ENCODE data around the gene SNRPB2.

SNRPB2 gene

GRCh38 chr20:16729565-16730460 is at the start of gene SNRPB2:
SNRPB2 (plus strand) TSS chr20:16730026; CDS start chr20:16731703, 1,677 bp downstream.
- peak; percentile 81 for DNase-seq

- no peak for DNase-seq
These were observed 45.4 kb upstream of the SNRPB2 start for GRCh38 chr20:16684416-16684815.

- DNase-seq = no peak
These were observed 39.9 kb upstream of the SNRPB2 start for GRCh38 chr20:16689906-16690305.

- DNase-seq = no peak
These were observed 38.4 kb upstream of the SNRPB2 start for GRCh38 chr20:16691381-16691780.

GRCh38 chr20:16692009-16692408 is 37.8 kb upstream of the SNRPB2 start:
- DNase-seq = no peak

- DNase-seq = no peak
These were observed 37.4 kb upstream of the SNRPB2 start for GRCh38 chr20:16692442-16692841.

- no peak for DNase-seq
These were observed 36.5 kb upstream of the SNRPB2 start for GRCh38 chr20:16693278-16693677.

GRCh38 chr20:16694161-16694560 is 35.7 kb upstream of the SNRPB2 start:
- no peak for DNase-seq

- no peak for DNase-seq
These were observed 34.2 kb upstream of the SNRPB2 start for GRCh38 chr20:16695628-16696027.

GRCh38 chr20:16699293-16699692 is 30.5 kb upstream of the SNRPB2 start:
- no peak for DNase-seq

- DNase-seq = no peak
These were observed 28.5 kb upstream of the SNRPB2 start for GRCh38 chr20:16701296-16701695.

- peak; percentile 3 for DNase-seq
These were observed 26.3 kb upstream of the SNRPB2 start for GRCh38 chr20:16703570-16703969.

GRCh38 chr20:16707674-16708073 is 22.2 kb upstream of the SNRPB2 start:
- no peak for DNase-seq

- DNase-seq = no peak
These were observed 21.2 kb upstream of the SNRPB2 start for GRCh38 chr20:16708602-16709001.

- DNase-seq = no peak
These were observed 20.8 kb upstream of the SNRPB2 start for GRCh38 chr20:16709017-16709416.

GRCh38 chr20:16710781-16711180 is 19.0 kb upstream of the SNRPB2 start:
- DNase-seq = no peak

- DNase-seq = no peak
These were observed 18.1 kb upstream of the SNRPB2 start for GRCh38 chr20:16711661-16712258.

GRCh38 chr20:16712511-16712947 is 17.3 kb upstream of the SNRPB2 start:
- DNase-seq = no peak

- DNase-seq = no peak
These were observed 16.8 kb upstream of the SNRPB2 start for GRCh38 chr20:16713066-16713465.

GRCh38 chr20:16714242-16714641 is 15.6 kb upstream of the SNRPB2 start:
- no peak for DNase-seq

GRCh38 chr20:16714751-16715150 is 15.1 kb upstream of the SNRPB2 start:
- no peak for DNase-seq

GRCh38 chr20:16719421-16719820 is 10.4 kb upstream of the SNRPB2 start:
- no peak for DNase-seq

GRCh38 chr20:16729080-16729479 is 746 bp upstream of the SNRPB2 start:
- DNase-seq = no peak

- no peak for DNase-seq
These were observed 2.8 kb downstream of the SNRPB2 start for GRCh38 chr20:16732506-16733152.
